Lower leg skin (tissue), 3 donors: ENCODE results near the gene NOVA2.

Experiments used
- CTCF ChIP-seq, 3 donors: fragments of 450-650 bp; IDR thresholded peaks; one replicate each; pipeline ENCODE4 v1.5.1; 2016; ENCODE audit warnings: antibody characterized with exemption in 3 of 3, mild to moderate bottlenecking in 3 of 3, moderate library complexity in 2 of 3
- POLR2A ChIP-seq, 2 donors: fragments of 450-650 bp; IDR thresholded peaks; one replicate each; pipeline ENCODE4 v1.6.1; 2016 to 2017; ENCODE audit warnings: antibody characterized with exemption in 2 of 2, mild to moderate bottlenecking in 1 of 2, moderate library complexity in 1 of 2

DNA sequence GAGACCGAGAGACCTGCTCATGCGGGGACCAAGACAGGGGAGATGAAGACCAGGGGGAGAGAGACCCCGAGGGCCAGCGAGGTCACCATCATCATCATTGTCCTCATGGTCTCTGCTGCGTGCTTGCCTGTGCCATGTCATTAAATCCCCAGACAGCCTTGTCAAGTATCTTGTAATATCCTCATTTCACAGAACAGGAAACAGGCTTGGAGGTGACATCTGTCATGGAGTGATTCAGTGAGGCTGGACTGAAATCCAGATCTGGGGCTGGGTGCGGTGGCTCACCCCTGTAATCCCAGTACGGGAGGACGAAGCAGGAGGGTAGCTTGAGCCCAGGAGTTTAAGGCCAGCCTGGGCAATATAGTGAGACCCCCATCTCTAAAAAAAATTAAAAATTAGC, 53.2 kb downstream of the NOVA2 start:
- TF ChIP-seq CTCF (IDR thresholded peaks at IDR 0.05), result no peak
- TF ChIP-seq POLR2A (IDR thresholded peaks at IDR 0.05), result no peak
